Astrocyte (in vitro differentiated cells and primary cell): ENCODE measurements around the gene NBEA. TPM values are rescaled to one million over a fixed set of nuclear protein-coding genes. Genes with fewer than 3 reads are reported as not detected.

Experiments
- DNase-seq: peaks from one replicate; pipeline ENCODE4 v3.0.0-alpha.2; 2010; ENCODE audit warnings: low read depth
- FAIRE-seq: peaks from 2 replicates; lab custom pipeline; 2011; peaks lifted over from hg19 to GRCh38; lab: Jason Lieb, UNC
- H2AFZ ChIP-seq: 2 replicates; pipeline ENCODE4 v1.6.0; 2012; ENCODE audit warnings: low read depth, low read length, inconsistent platforms
- H3K27ac ChIP-seq: 2 replicates; pipeline ENCODE4 v1.5.1; 2011; ENCODE audit warnings: low read depth, low read length, inconsistent platforms
- H3K27me3 ChIP-seq: 2 replicates; pipeline ENCODE4 v1.6.0; 2011; ENCODE audit warnings: low read length, inconsistent platforms; ENCODE audit not compliant: insufficient read depth
- H3K36me3 ChIP-seq: 2 replicates; pipeline ENCODE4 v1.5.1; 2011; ENCODE audit warnings: low read length, inconsistent platforms; ENCODE audit not compliant: insufficient read depth
- H3K4me1 ChIP-seq: 2 replicates; pipeline ENCODE4 v1.5.1; 2011; ENCODE audit warnings: low read length, inconsistent platforms; ENCODE audit not compliant: insufficient read depth
- H3K4me2 ChIP-seq: 2 replicates; pipeline ENCODE4 v1.6.0; 2012; ENCODE audit warnings: low read length, inconsistent platforms
- H3K4me3 ChIP-seq: 2 replicates; pipeline ENCODE4 v1.5.1; 2011; ENCODE audit warnings: low read depth, mild to moderate bottlenecking, low read length, inconsistent platforms; ENCODE audit not compliant: insufficient read depth
- H3K79me2 ChIP-seq: 2 replicates; pipeline ENCODE4 v1.6.0; 2012; ENCODE audit warnings: mild to moderate bottlenecking, low read length, inconsistent platforms; ENCODE audit not compliant: insufficient read depth
- H3K9ac ChIP-seq: 2 replicates; pipeline ENCODE4 v1.6.0; 2012; ENCODE audit warnings: mild to moderate bottlenecking, low read length, inconsistent platforms
- H3K9me3 ChIP-seq: 2 replicates; pipeline ENCODE4 v1.5.1; 2012; ENCODE audit warnings: low read depth, mild to moderate bottlenecking, low read length, inconsistent platforms; ENCODE audit not compliant: insufficient read depth
- H4K20me1 ChIP-seq: 2 replicates; pipeline ENCODE4 v1.6.0; 2012; ENCODE audit warnings: low read length, inconsistent platforms; ENCODE audit not compliant: insufficient read depth
- H3K27ac Mint-ChIP-seq: one replicate; pipeline ENCODE4 v1.8.0; 2021; ENCODE audit warnings: mild to moderate bottlenecking, mixed read lengths; ENCODE audit not compliant: unreplicated experiment
- H3K27me3 Mint-ChIP-seq: one replicate; pipeline ENCODE4 v1.8.0; 2021; ENCODE audit warnings: low read depth, mixed read lengths; ENCODE audit not compliant: unreplicated experiment
- H3K36me3 Mint-ChIP-seq: one replicate; pipeline ENCODE4 v1.8.0; 2021; ENCODE audit warnings: low read depth, mixed read lengths; ENCODE audit not compliant: unreplicated experiment
- H3K4me1 Mint-ChIP-seq: one replicate; pipeline ENCODE4 v1.8.0; 2021; ENCODE audit warnings: low read depth, mixed read lengths; ENCODE audit not compliant: unreplicated experiment
- H3K4me3 Mint-ChIP-seq: one replicate; pipeline ENCODE4 v1.8.0; 2021; ENCODE audit warnings: mild to moderate bottlenecking, moderate library complexity, mixed read lengths; ENCODE audit not compliant: unreplicated experiment
- H3K9me3 Mint-ChIP-seq: one replicate; pipeline ENCODE4 v1.8.0; 2021; ENCODE audit warnings: mild to moderate bottlenecking, mixed read lengths; ENCODE audit not compliant: unreplicated experiment
- CTCF ChIP-seq: IDR thresholded peaks from 2 replicates; pipeline ENCODE4 v1.5.1; 2011; ENCODE audit warnings: low read depth, mild to moderate bottlenecking, inconsistent platforms, low read length, moderate library complexity; ENCODE audit not compliant: insufficient read depth
- EZH2 ChIP-seq: IDR thresholded peaks from 2 replicates; pipeline ENCODE4 v1.6.1; 2012; ENCODE audit warnings: mild to moderate bottlenecking, low read length, inconsistent platforms; ENCODE audit not compliant: insufficient read depth
- total RNA-seq: library from RNA; stranded (reverse); gene quantifications from 2 replicates; pipeline ENCODE4 v1.2.1, GENCODE V29; 2021

The NBEA gene
- total RNA-seq, 1 donor from 2014 or later = 7.8 TPM

- TF ChIP-seq CTCF (no peak), EZH2 (no peak)
- H3K79me2 ChIP-seq = no peaks in the 10 kb centered on the region
- no peaks in the 10 kb centered on the region for H3K4me1 ChIP-seq
- DNase-seq = no peak
- no peak overlapping the region for H2AFZ ChIP-seq
- FAIRE-seq = peak; percentile 23
- no peaks in the 10 kb centered on the region for H3K27me3 Mint-ChIP-seq
- no peaks in the 10 kb centered on the region for H3K9me3 ChIP-seq
- peaks cover 7% of the 10 kb centered on the region for H3K4me1 Mint-ChIP-seq
- H3K9ac ChIP-seq = no peak overlapping the region
- no peak overlapping the region for H3K27ac Mint-ChIP-seq
- H4K20me1 ChIP-seq = no peaks in the 10 kb centered on the region
- H3K36me3 Mint-ChIP-seq = no peaks in the 10 kb centered on the region
- H3K27me3 ChIP-seq = no peaks in the 10 kb centered on the region
- H3K4me2 ChIP-seq = no peak overlapping the region
- no peak overlapping the region for H3K4me3 ChIP-seq
- no peaks in the 10 kb centered on the region for H3K36me3 ChIP-seq
- H3K4me3 Mint-ChIP-seq = no peak overlapping the region
- H3K27ac ChIP-seq = no peak overlapping the region
- no peaks in the 10 kb centered on the region for H3K9me3 Mint-ChIP-seq
Measured at GRCh38 chr13:35621989-35622388, 679.9 kb downstream of the NBEA start.

GRCh38 chr13:35629026-35629425 is 687.0 kb downstream of the NBEA start:
- TF ChIP-seq CTCF = no peak
- no peak for TF ChIP-seq EZH2
- Mint-ChIP-seq H3K4me1 (peaks cover 5% of the 10 kb centered on the region), H3K9me3 (no peaks in the 10 kb centered on the region), H3K36me3 (no peaks in the 10 kb centered on the region), H3K27me3 (no peaks in the 10 kb centered on the region), H3K27ac (no peak overlapping the region), H3K4me3 (no peak overlapping the region)
- Histone ChIP-seq H3K9ac (no peak overlapping the region), H3K27ac (no peak overlapping the region), H3K4me3 (no peak overlapping the region), H3K9me3 (no peaks in the 10 kb centered on the region), H3K4me2 (no peak overlapping the region), H4K20me1 (no peaks in the 10 kb centered on the region), H2AFZ (no peak overlapping the region), H3K36me3 (no peaks in the 10 kb centered on the region), H3K4me1 (no peaks in the 10 kb centered on the region), H3K27me3 (no peaks in the 10 kb centered on the region), H3K79me2 (no peaks in the 10 kb centered on the region)
- no peak for FAIRE-seq
- DNase-seq = no peak

GRCh38 chr13:35630551-35631275 is 688.6 kb downstream of the NBEA start:
- Histone ChIP-seq H3K27ac (no peak overlapping the region), H3K36me3 (no peaks in the 10 kb centered on the region), H3K9me3 (no peaks in the 10 kb centered on the region), H3K4me3 (no peak overlapping the region), H4K20me1 (no peaks in the 10 kb centered on the region), H3K9ac (no peak overlapping the region), H3K4me2 (no peak overlapping the region), H3K27me3 (no peaks in the 10 kb centered on the region), H3K79me2 (no peaks in the 10 kb centered on the region), H2AFZ (peak overlapping the region; percentile 9), H3K4me1 (no peaks in the 10 kb centered on the region)
- Mint-ChIP-seq H3K4me3 (no peak overlapping the region), H3K27me3 (no peaks in the 10 kb centered on the region), H3K9me3 (no peaks in the 10 kb centered on the region), H3K36me3 (no peaks in the 10 kb centered on the region), H3K27ac (no peak overlapping the region), H3K4me1 (peaks cover 5% of the 10 kb centered on the region)
- DNase-seq (peak; percentile 43), FAIRE-seq (peak; percentile 55)
- TF ChIP-seq EZH2 (no peak), CTCF (peak; percentile 83)
